Lower lobe of right lung (tissue), 2 donors: ENCODE data around the gene CLMP. TPM values are rescaled to one million over a fixed set of nuclear protein-coding genes. Genes with fewer than 3 reads are reported as not detected.

ENCODE experiments used
- ATAC-seq, 2 donors: fragments of 200-7000 bp; cut with Tn5 transposase; one replicate each; pipeline ENCODE4 v1.9.1; 2020 to 2022; ENCODE audit warnings: mild to moderate bottlenecking in 2 of 2, moderate library complexity in 2 of 2
- DNase-seq: peaks from one replicate; pipeline ENCODE4 v3.0.0-alpha.2; 2020
- H3K27ac ChIP-seq: fragments of 200-600 bp; one replicate; pipeline ENCODE4 v1.8.0; 2022
- H3K27me3 ChIP-seq: fragments of 200-600 bp; one replicate; pipeline ENCODE4 v1.8.0; 2022; ENCODE audit warnings: low read depth
- H3K36me3 ChIP-seq: fragments of 200-600 bp; one replicate; pipeline ENCODE4 v1.8.0; 2022; ENCODE audit warnings: mild to moderate bottlenecking
- H3K4me1 ChIP-seq: fragments of 200-600 bp; one replicate; pipeline ENCODE4 v1.8.0; 2022
- H3K4me3 ChIP-seq: fragments of 200-600 bp; one replicate; pipeline ENCODE4 v1.8.0; 2022; ENCODE audit warnings: mild to moderate bottlenecking
- H3K9me3 ChIP-seq: fragments of 200-600 bp; one replicate; pipeline ENCODE4 v1.8.0; 2022
- CTCF ChIP-seq: fragments of 200-600 bp; IDR thresholded peaks from one replicate; pipeline ENCODE4 v1.8.0; 2022; ENCODE audit warnings: antibody characterized with exemption, mild to moderate bottlenecking
- intact Hi-C: fragments of 100-400 bp; cut with DNase I; formaldehyde crosslinking; loops from one replicate; pipeline ENCODE4 v1.11.0; 2022
- total RNA-seq: library from RNA; stranded (reverse); fragmentation: NEBNext Ultra II Directional; extraction: Animal tissue kit (Norgen Biotek cat#: 25700); gene quantifications from one replicate; pipeline ENCODE4 v1.2.1, GENCODE V29; 2021
- donor health status: DM: no; HTN: yes; CAD: no; lungs with severe emphysema.

Gene CLMP
- total RNA-seq, 1 donor from 2014 or later = 15.1 TPM

- Histone ChIP-seq H3K4me3 (no peak overlapping the region), H3K4me1 (no peaks in the 10 kb centered on the region), H3K36me3 (no peaks in the 10 kb centered on the region), H3K9me3 (no peaks in the 10 kb centered on the region), H3K27ac (no peak overlapping the region), H3K27me3 (no peaks in the 10 kb centered on the region)
- no peak for TF ChIP-seq CTCF
- DNase-seq (no peak), ATAC-seq (no peak)
- intact Hi-C loops = no loop called here
Measured at GRCh38 chr11:123040111-123040432, 155.0 kb downstream of the CLMP start.

- intact Hi-C loops = no loop called here
Measured at GRCh38 chr11:123035831-123036230, 159.2 kb downstream of the CLMP start.

GRCh38 chr11:123034597-123034996 lies 160.5 kb downstream of the CLMP start:
- no peak for ATAC-seq
- intact Hi-C loops = no loop called here
- Histone ChIP-seq H3K9me3 (no peaks in the 10 kb centered on the region), H3K4me1 (no peaks in the 10 kb centered on the region), H3K27ac (no peak overlapping the region), H3K36me3 (no peaks in the 10 kb centered on the region), H3K27me3 (no peaks in the 10 kb centered on the region), H3K4me3 (no peak overlapping the region)
- no peak for DNase-seq
- TF ChIP-seq CTCF = no peak

More at GRCh38 chr11:123035831-123036230, 159.2 kb downstream of the CLMP start:
- Histone ChIP-seq H3K4me3 (no peak overlapping the region), H3K9me3 (no peaks in the 10 kb centered on the region), H3K36me3 (no peaks in the 10 kb centered on the region), H3K27me3 (no peaks in the 10 kb centered on the region), H3K27ac (no peak overlapping the region), H3K4me1 (no peaks in the 10 kb centered on the region)
- TF ChIP-seq CTCF = no peak
- DNase-seq (no peak), ATAC-seq (no peak)

DNA sequence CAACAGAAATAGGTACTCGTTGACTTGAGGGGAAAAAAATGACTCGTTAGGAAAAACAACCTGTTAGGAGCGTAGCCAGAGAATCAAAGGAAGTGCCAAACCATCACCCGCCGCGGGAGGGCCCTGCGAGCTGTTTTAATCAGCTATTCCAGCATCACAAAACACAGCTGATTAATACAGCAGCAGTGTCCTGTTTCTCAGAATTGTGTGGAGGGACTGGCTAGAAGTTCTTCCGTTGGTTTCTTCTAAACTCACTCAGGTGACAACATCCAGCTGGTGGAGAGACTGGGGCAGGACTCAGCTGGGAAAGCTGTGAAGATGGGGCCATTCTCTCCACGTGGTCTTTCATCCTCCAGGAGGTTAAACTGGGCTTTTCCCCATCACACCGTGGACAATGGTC lies 161.2 kb downstream of the CLMP start:
- Histone ChIP-seq H3K4me1 (no peaks in the 10 kb centered on the region), H3K27ac (no peak overlapping the region), H3K4me3 (no peak overlapping the region), H3K27me3 (no peaks in the 10 kb centered on the region), H3K9me3 (no peaks in the 10 kb centered on the region), H3K36me3 (no peaks in the 10 kb centered on the region)
- intact Hi-C loops = no loop called here
- TF ChIP-seq CTCF = no peak
- no peak for DNase-seq
- ATAC-seq = no peak

- intact Hi-C loops = no loop called here
- ATAC-seq = no peak
- H3K27me3 ChIP-seq = no peaks in the 10 kb centered on the region
Measured at GRCh38 chr11:123030517-123030916, 164.5 kb downstream of the CLMP start.

More at GRCh38 chr11:123030517-123030916, 164.5 kb downstream of the CLMP start:
- DNase-seq = no peak
- H3K4me1 ChIP-seq = no peaks in the 10 kb centered on the region
- TF ChIP-seq CTCF = no peak
- no peak overlapping the region for H3K4me3 ChIP-seq
- H3K9me3 ChIP-seq = no peaks in the 10 kb centered on the region
- H3K27ac ChIP-seq = no peak overlapping the region
- H3K36me3 ChIP-seq = no peaks in the 10 kb centered on the region
